KBM-7 (cell line): ENCODE results near the gene TGIF2LX.
"Not testable (repeated sequence)": the region's sequence is repeated elsewhere in the genome, so short reads cannot be mapped to it uniquely, and the experiment has no call there.

Experiments
- DNase-seq: peaks from one replicate; pipeline ENCODE4 v3.0.0-alpha.2; 2015
- in situ Hi-C: fragments of 300-500 bp; cut with MboI; formaldehyde crosslinking; loops from 2 replicates; pipeline ENCODE4 v1.14.3; 2020; ENCODE audit warnings: low sequenced_read_pairs, low pct_unique_long_range_greater_than_20kb, mixed read lengths

Gene TGIF2LX

GRCh38 chrX:89921665-89922064 lies at the start of gene TGIF2LX:
Gene TGIF2LX (plus strand): TSS chrX:89921908. CDS start chrX:89922086, 178 bp downstream.
- DNase-seq, in situ Hi-C loops: not testable (repeated sequence)

GRCh38 chrX:89922338-89922934 lies 728 bp downstream of the TGIF2LX start:
- in situ Hi-C loops, DNase-seq: not testable (repeated sequence)

GRCh38 chrX:89943077-89943476 lies 21.4 kb downstream of the TGIF2LX start:
- in situ Hi-C loops, DNase-seq: not testable (repeated sequence)

GRCh38 chrX:89965588-89965987 lies 43.9 kb downstream of the TGIF2LX start:
- DNase-seq, in situ Hi-C loops: not testable (repeated sequence)
